Keratinocyte (primary cell): ENCODE data around the gene TRIM56. TPM values are rescaled to one million over a fixed set of nuclear protein-coding genes. Genes with fewer than 3 reads are reported as not detected.
A peak's percentile ranks its signal among the peaks of the same experiment; 100 is the strongest.

ENCODE experiments used
- DNase-seq: peaks from one replicate; pipeline ENCODE4 v3.0.0-alpha.2; 2011; ENCODE audit warnings: low read depth, missing footprints, low spot score
- FAIRE-seq: peaks from 2 replicates; lab custom pipeline; 2011; peaks lifted over from hg19 to GRCh38; lab: Jason Lieb, UNC
- H2AFZ ChIP-seq: 2 replicates; pipeline ENCODE4 v1.6.0; 2012; ENCODE audit warnings: low read length, control low read depth, inconsistent platforms; ENCODE audit not compliant: control insufficient read depth
- H3K27ac ChIP-seq: 2 replicates; pipeline ENCODE4 v1.5.1; 2011; ENCODE audit warnings: low read length; ENCODE audit not compliant: control insufficient read depth, insufficient read depth
- H3K27me3 ChIP-seq: 3 replicates; pipeline ENCODE4 v1.6.0; 2011; ENCODE audit warnings: low read length; ENCODE audit not compliant: control insufficient read depth, insufficient read depth; ENCODE audit errors: extremely low read depth
- H3K36me3 ChIP-seq, 2 experiments: 2 replicates in 1 of 2; 3 replicates in 1 of 2; pipeline ENCODE4 v1.5.1; 2011; ENCODE audit warnings: low read length in 2 of 2, mild to moderate bottlenecking in 1 of 2; ENCODE audit not compliant: control insufficient read depth in 2 of 2, insufficient read depth in 2 of 2; ENCODE audit errors: extremely low read depth in 1 of 2
- H3K4me1 ChIP-seq: 3 replicates; pipeline ENCODE4 v1.5.1; 2011; ENCODE audit warnings: low read length; ENCODE audit not compliant: control insufficient read depth, insufficient read depth; ENCODE audit errors: extremely low read depth
- H3K4me2 ChIP-seq: 3 replicates; pipeline ENCODE4 v1.6.0; 2011; ENCODE audit warnings: low read depth, low read length; ENCODE audit not compliant: control insufficient read depth, insufficient read depth; ENCODE audit errors: extremely low read depth
- H3K4me3 ChIP-seq, 3 experiments: fragments of 200-600 bp in 1 of 3; sonication (generic) in 1 of 3; 2 replicates in 2 of 3; 3 replicates in 1 of 3; pipeline ENCODE4 v1.5.1; 2011 to 2016; ENCODE audit warnings: low read length in 3 of 3, mild to moderate bottlenecking in 3 of 3, control low read depth in 2 of 3, inconsistent platforms in 1 of 3, low read depth in 1 of 3, mixed read lengths in 1 of 3, mixed run types in 1 of 3, moderate library complexity in 1 of 3; ENCODE audit not compliant: control insufficient read depth in 2 of 3, insufficient read depth in 2 of 3; ENCODE audit errors: extremely low read depth in 1 of 3
- H3K79me2 ChIP-seq: 2 replicates; pipeline ENCODE4 v1.6.0; 2012; ENCODE audit warnings: low read length; ENCODE audit not compliant: control insufficient read depth, insufficient read depth
- H3K9ac ChIP-seq: 3 replicates; pipeline ENCODE4 v1.6.0; 2011; ENCODE audit warnings: low read length; ENCODE audit not compliant: control insufficient read depth, insufficient read depth; ENCODE audit errors: extremely low read depth
- H3K9me1 ChIP-seq: 3 replicates; pipeline ENCODE4 v1.6.0; 2011; ENCODE audit warnings: low read length; ENCODE audit not compliant: control insufficient read depth, insufficient read depth; ENCODE audit errors: extremely low read depth
- H3K9me3 ChIP-seq: 2 replicates; pipeline ENCODE4 v1.5.1; 2012; ENCODE audit warnings: low read depth, low read length; ENCODE audit not compliant: control insufficient read depth
- H4K20me1 ChIP-seq: 3 replicates; pipeline ENCODE4 v1.6.0; 2011; ENCODE audit warnings: low read length; ENCODE audit not compliant: control insufficient read depth, insufficient read depth; ENCODE audit errors: extremely low read depth
- CTCF ChIP-seq, 3 experiments: IDR thresholded peaks in 1 of 3; conservative IDR thresholded peaks in 1 of 3; optimal IDR thresholded peaks in 1 of 3; 2 replicates in 2 of 3; 3 replicates in 1 of 3; pipeline versions ENCODE3 to v1.5.1; 2011; ENCODE audit warnings: low read length in 3 of 3, mild to moderate bottlenecking in 3 of 3, moderate library complexity in 2 of 3, control low read depth in 1 of 3, inconsistent platforms in 1 of 3; ENCODE audit not compliant: insufficient read depth in 2 of 3; ENCODE audit errors: extremely low read depth in 1 of 3
- EZH2 ChIP-seq: IDR thresholded peaks from one replicate; pipeline ENCODE4 v1.6.1; 2012; ENCODE audit warnings: inconsistent platforms, mild to moderate bottlenecking, low read length, moderate library complexity
- dilution Hi-C: fragments of 300-500 bp; cut with MboI; formaldehyde crosslinking; loops from one replicate; pipeline ENCODE4 v1.7.0; 2020; ENCODE audit warnings: low sequenced_read_pairs; ENCODE audit not compliant: extremely low pct_ligation_motif_present
- polyA plus RNA-seq, 5 experiments: library from polyadenylated mRNA; depleted of rRNA in 3 of 5; stranded (reverse) in 3 of 5; stranded (forward) in 1 of 5; unstranded in 1 of 5; fragments of >200 nt; gene quantifications; 1 replicate in 1 of 5; 2 replicates in 3 of 5; 3 replicates in 1 of 5; pipeline versions ENCODE4 v1.2.1 to v1.2.3, GENCODE V29; 2011 to 2012; ENCODE audit warnings: missing spikeins in 2 of 5, low read depth in 1 of 5, low replicate concordance in 1 of 5

The TRIM56 gene
- polyA plus RNA-seq, 1 donor (not counting 4 experiments of a cell fraction or from before 2014, with no cell fraction given): 3.6 TPM

- DNase-seq: no peak
- peaks cover 17% of the 10 kb centered on the region for H3K79me2 ChIP-seq
- H3K4me1 ChIP-seq: peaks cover 47% of the 10 kb centered on the region
- FAIRE-seq: no peak
- no peak overlapping the region for H2AFZ ChIP-seq
- peaks cover 2% of the 10 kb centered on the region for H3K9me1 ChIP-seq
- H3K36me3 ChIP-seq: peaks cover 5 to 10% of the 10 kb centered on the region in 2 experiments
- H3K4me3 ChIP-seq: no peak overlapping the region
- no peaks in the 10 kb centered on the region for H3K9me3 ChIP-seq
- no peak for TF ChIP-seq CTCF (optimal IDR thresholded peaks at IDR 0.05 in 1 of 3, IDR thresholded peaks at IDR 0.05 in 1 of 3, conservative IDR thresholded peaks at IDR 0.05 in 1 of 3; ENCODE audit: extremely low read depth in 1 of 3, insufficient read depth in 2 of 3, low read length in 3 of 3)
- TF ChIP-seq EZH2: no peak
- H3K27me3 ChIP-seq: no peaks in the 10 kb centered on the region
- H3K27ac ChIP-seq: no peak overlapping the region
- dilution Hi-C loops: no loop called here
- H3K9ac ChIP-seq: no peak overlapping the region
- H4K20me1 ChIP-seq: peaks cover 5% of the 10 kb centered on the region
- no peak overlapping the region for H3K4me2 ChIP-seq
Observed at GRCh38 chr7:101123703-101124068, 38.4 kb downstream of the TRIM56 start.

- dilution Hi-C loops: no loop called here
- Histone ChIP-seq H2AFZ (peak overlapping the region; percentile 36), H3K9ac (peak overlapping the region; percentile 56), H3K4me1 (peaks cover 45% of the 10 kb centered on the region), H3K79me2 (peaks cover 17% of the 10 kb centered on the region), H4K20me1 (peaks cover 5% of the 10 kb centered on the region), H3K27ac (peak overlapping the region; percentile 80), H3K9me1 (peaks cover 2% of the 10 kb centered on the region), H3K36me3 (peaks cover 5 to 11% of the 10 kb centered on the region in 2 experiments), H3K27me3 (no peaks in the 10 kb centered on the region), H3K4me2 (peak overlapping the region; percentile 22), H3K4me3 (no peak overlapping the region), H3K9me3 (no peaks in the 10 kb centered on the region)
- DNase-seq (no peak), FAIRE-seq (no peak)
- TF ChIP-seq EZH2 (no peak), CTCF (optimal IDR thresholded peaks at IDR 0.05 in 1 of 3, IDR thresholded peaks at IDR 0.05 in 1 of 3, conservative IDR thresholded peaks at IDR 0.05 in 1 of 3; ENCODE audit: extremely low read depth in 1 of 3, insufficient read depth in 2 of 3, low read length in 3 of 3) (no peak)
Observed at GRCh38 chr7:101124376-101125056, 39.2 kb downstream of the TRIM56 start.
